Suprapubic skin (tissue), 4 donors: ENCODE results near the gene SLC19A2. TPM values are rescaled to one million over a fixed set of nuclear protein-coding genes. Genes with fewer than 3 reads are reported as not detected.

Source experiments
- DNase-seq, 2 donors: peaks; one replicate each; pipeline ENCODE4 v3.0.0-alpha.2; 2019; ENCODE audit warnings: low spot score in 2 of 2
- H3K27ac ChIP-seq: fragments of 200-600 bp; sonication (generic); one replicate; pipeline ENCODE4 v1.5.1; 2019
- H3K27me3 ChIP-seq: fragments of 200-600 bp; sonication (generic); one replicate; pipeline ENCODE4 v1.5.1; 2019
- H3K36me3 ChIP-seq: fragments of 200-600 bp; sonication (generic); one replicate; pipeline ENCODE4 v1.5.1; 2019
- H3K4me1 ChIP-seq: fragments of 200-600 bp; sonication (generic); one replicate; pipeline ENCODE4 v1.5.1; 2019
- H3K4me3 ChIP-seq: fragments of 200-600 bp; sonication (generic); one replicate; pipeline ENCODE4 v1.5.1; 2019; ENCODE audit warnings: mild to moderate bottlenecking
- H3K9me3 ChIP-seq: fragments of 200-600 bp; sonication (generic); one replicate; pipeline ENCODE4 v1.5.1; 2019
- CTCF ChIP-seq, 2 donors: fragments of 200-600 bp in 1 of 2; fragments of 450-650 bp in 1 of 2; sonication (generic) in 1 of 2; IDR thresholded peaks; one replicate each; pipeline ENCODE4 v1.5.1; 2016 to 2019; ENCODE audit warnings: antibody characterized with exemption in 2 of 2, mild to moderate bottlenecking in 1 of 2, moderate library complexity in 1 of 2
- EP300 ChIP-seq: sonication (generic); formaldehyde crosslinking; IDR thresholded peaks from one replicate; pipeline ENCODE4 v1.6.1; 2017; ENCODE audit warnings: antibody characterized with exemption
- POLR2A ChIP-seq, 2 donors: fragments of 450-650 bp; IDR thresholded peaks; one replicate each; pipeline ENCODE4 v1.6.1; 2017; ENCODE audit warnings: antibody characterized with exemption in 2 of 2, mild to moderate bottlenecking in 2 of 2, moderate library complexity in 2 of 2
- POLR2AphosphoS5 ChIP-seq, 3 donors: sonication (generic); formaldehyde crosslinking; IDR thresholded peaks; one replicate each; pipeline ENCODE4 v1.6.1; 2017; ENCODE audit warnings: antibody characterized with exemption in 3 of 3
- WGBS: methylation state at CpG from one replicate; pipeline ENCODE4 v1.1.5; 2018; 5-methylcytosine and 5-hydroxymethylcytosine counted together
- total RNA-seq, 4 donors: library from RNA; depleted of rRNA; stranded (reverse); fragments of >200 nt; gene quantifications; one replicate each; pipeline ENCODE4 v1.1.0, GENCODE V29; 2016

Gene SLC19A2
- total RNA-seq, 4 donors from 2014 or later = 21.9 to 38.7 (median 30.5) TPM

GRCh38 chr1:169525391-169525790 is 39.6 kb upstream of the SLC19A2 start:
- H3K27ac ChIP-seq = no peak overlapping the region
- H3K27me3 ChIP-seq = no peaks in the 10 kb centered on the region
- TF ChIP-seq EP300 = no peak
- no peak for TF ChIP-seq POLR2A (IDR thresholded peaks at IDR 0.05)
- TF ChIP-seq POLR2AphosphoS5 (IDR thresholded peaks at IDR 0.05) = no peak
- no peak for TF ChIP-seq CTCF (IDR thresholded peaks at IDR 0.05)
- DNase-seq = no peak
- H3K4me3 ChIP-seq = no peak overlapping the region
- no peaks in the 10 kb centered on the region for H3K9me3 ChIP-seq
- peaks cover 30% of the 10 kb centered on the region for H3K4me1 ChIP-seq
- no peaks in the 10 kb centered on the region for H3K36me3 ChIP-seq
- WGBS = 88% methylated on average over 1 of the region's 1 CpG

GRCh38 chr1:169523904-169524303 is 38.2 kb upstream of the SLC19A2 start:
- H3K36me3 ChIP-seq = no peaks in the 10 kb centered on the region
- H3K4me3 ChIP-seq = no peak overlapping the region
- DNase-seq = no peak

GRCh38 chr1:169521226-169521625 is 35.5 kb upstream of the SLC19A2 start:
- TF ChIP-seq POLR2A (IDR thresholded peaks at IDR 0.05) = no peak
- TF ChIP-seq CTCF (IDR thresholded peaks at IDR 0.05) = no peak
- no peak for TF ChIP-seq POLR2AphosphoS5 (IDR thresholded peaks at IDR 0.05)
- no peak for TF ChIP-seq EP300
- Histone ChIP-seq H3K4me3 (no peak overlapping the region), H3K27ac (no peak overlapping the region), H3K36me3 (no peaks in the 10 kb centered on the region), H3K27me3 (no peaks in the 10 kb centered on the region), H3K4me1 (no peaks in the 10 kb centered on the region), H3K9me3 (no peaks in the 10 kb centered on the region)
- 100% methylated on average over 1 of the region's 1 CpG for WGBS
- no peak for DNase-seq

More at GRCh38 chr1:169523904-169524303, 38.2 kb upstream of the SLC19A2 start:
- H3K27ac ChIP-seq = no peak overlapping the region
- H3K27me3 ChIP-seq = no peaks in the 10 kb centered on the region
- H3K9me3 ChIP-seq = no peaks in the 10 kb centered on the region
- H3K4me1 ChIP-seq = peaks cover 19% of the 10 kb centered on the region
- TF ChIP-seq EP300 (no peak), POLR2A (IDR thresholded peaks at IDR 0.05) (no peak), CTCF (IDR thresholded peaks at IDR 0.05) (no peak), POLR2AphosphoS5 (IDR thresholded peaks at IDR 0.05) (no peak)

- Histone ChIP-seq H3K27me3 (no peaks in the 10 kb centered on the region), H3K4me1 (peaks cover 5% of the 10 kb centered on the region), H3K36me3 (no peaks in the 10 kb centered on the region), H3K9me3 (no peaks in the 10 kb centered on the region), H3K27ac (no peak overlapping the region), H3K4me3 (no peak overlapping the region)
- no peak for DNase-seq
- 74% methylated on average over 2 of the region's 2 CpGs for WGBS
- TF ChIP-seq POLR2AphosphoS5 (IDR thresholded peaks at IDR 0.05) (no peak), EP300 (no peak), CTCF (IDR thresholded peaks at IDR 0.05) (no peak), POLR2A (IDR thresholded peaks at IDR 0.05) (no peak)
Observed at GRCh38 chr1:169517558-169518186, 31.9 kb upstream of the SLC19A2 start.

GRCh38 chr1:169515641-169516040 is 29.9 kb upstream of the SLC19A2 start:
- peaks cover 15% of the 10 kb centered on the region for H3K4me1 ChIP-seq
- no peak overlapping the region for H3K27ac ChIP-seq
- TF ChIP-seq POLR2A (IDR thresholded peaks at IDR 0.05) (no peak), POLR2AphosphoS5 (IDR thresholded peaks at IDR 0.05) (no peak), CTCF (IDR thresholded peaks at IDR 0.05) (no peak), EP300 (no peak)
- no peaks in the 10 kb centered on the region for H3K9me3 ChIP-seq
- no peak for DNase-seq
- H3K27me3 ChIP-seq = no peaks in the 10 kb centered on the region
- no peak overlapping the region for H3K4me3 ChIP-seq
- H3K36me3 ChIP-seq = no peaks in the 10 kb centered on the region
